Activated CD4-positive, alpha-beta T cell treated with anti-CD3 and anti-CD28 coated beads for 24 hours (primary cell): ENCODE results near the gene DERL2.

ENCODE experiments used
- DNase-seq, 2 donors: peaks; one replicate each; pipeline ENCODE4 v3.0.0-alpha.2; 2020; ENCODE audit warnings: low read depth in 2 of 2

The DERL2 gene

GRCh38 chr17:5485270-5486205, at the start of gene DERL2:
Gene DERL2, minus strand, starts transcription at chr17:5486178. Its CDS starts 17 bp downstream, at chr17:5486161.
- DNase-seq = peak in 1 of 2 donors; percentile 8

GRCh38 chr17:5535436-5535835, 49.5 kb upstream of the DERL2 start:
- DNase-seq = no peak

GRCh38 chr17:5533486-5534315, 47.7 kb upstream of the DERL2 start:
- no peak for DNase-seq

- DNase-seq = no peak
These were observed 46.6 kb upstream of the DERL2 start for GRCh38 chr17:5532581-5532980.

- no peak for DNase-seq
These were observed 45.1 kb upstream of the DERL2 start for GRCh38 chr17:5531085-5531418.

GRCh38 chr17:5530265-5531084, 44.5 kb upstream of the DERL2 start:
- DNase-seq = no peak

GRCh38 chr17:5527601-5528250, 41.7 kb upstream of the DERL2 start:
- DNase-seq = no peak

GRCh38 chr17:5526821-5527598, 41.0 kb upstream of the DERL2 start:
- DNase-seq = peak; percentile 36 to 66

GRCh38 chr17:5523249-5523648, 37.3 kb upstream of the DERL2 start:
- no peak for DNase-seq

- no peak for DNase-seq
These were observed 36.5 kb upstream of the DERL2 start for GRCh38 chr17:5522476-5522875.

- no peak for DNase-seq
These were observed 30.2 kb upstream of the DERL2 start for GRCh38 chr17:5516060-5516792.

GRCh38 chr17:5514976-5515375, 29.0 kb upstream of the DERL2 start:
- DNase-seq = no peak

- no peak for DNase-seq
These were observed 27.6 kb upstream of the DERL2 start for GRCh38 chr17:5513628-5514027.

GRCh38 chr17:5511401-5512225, 25.6 kb upstream of the DERL2 start:
- DNase-seq = no peak

GRCh38 chr17:5510771-5511170, 24.8 kb upstream of the DERL2 start:
- DNase-seq = no peak

- DNase-seq = no peak
These were observed 23.5 kb upstream of the DERL2 start for GRCh38 chr17:5509482-5509881.

GRCh38 chr17:5508810-5509209, 22.8 kb upstream of the DERL2 start:
- DNase-seq = no peak

- DNase-seq = no peak
These were observed 20.3 kb upstream of the DERL2 start for GRCh38 chr17:5506307-5506706.

GRCh38 chr17:5502552-5502951, 16.6 kb upstream of the DERL2 start:
- no peak for DNase-seq
